CD14-positive monocyte (primary cell): ENCODE results near the gene GIMAP5. TPM values are rescaled to one million over a fixed set of nuclear protein-coding genes. Genes with fewer than 3 reads are reported as not detected.

Source experiments
- DNase-seq, 3 donors: peaks; one replicate each; pipeline ENCODE4 v3.0.0-alpha.2; 2011 to 2022
- H2AFZ ChIP-seq: 2 replicates; pipeline ENCODE4 v1.6.0; 2012; ENCODE audit warnings: mild to moderate bottlenecking, low read depth, low read length, inconsistent platforms; ENCODE audit not compliant: insufficient read depth, poor library complexity, severe bottlenecking
- H3K27ac ChIP-seq, 2 donors: 1 replicate in 1 of 2; 2 replicates in 1 of 2; pipeline ENCODE4 v1.5.1; 2012 to 2013; ENCODE audit warnings: low read length in 2 of 2, control low read depth in 1 of 2, inconsistent platforms in 1 of 2, low read depth in 1 of 2, mild to moderate bottlenecking in 1 of 2
- H3K27me3 ChIP-seq, 2 donors: one replicate each; pipeline versions ENCODE4 v1.6.0 to v1.6.1; 2011 to 2013; ENCODE audit warnings: low read length in 2 of 2; ENCODE audit not compliant: control insufficient read depth in 2 of 2, insufficient read depth in 2 of 2
- H3K36me3 ChIP-seq, 2 donors: replicated peaks in 1 of 2; 1 replicate in 1 of 2; 2 replicates in 1 of 2; pipeline versions ENCODE4 v1.5.1 to v1.6.1; 2012 to 2013; ENCODE audit warnings: low read length in 2 of 2, control low read depth in 1 of 2, inconsistent platforms in 1 of 2, mild to moderate bottlenecking in 1 of 2; ENCODE audit not compliant: insufficient read depth in 2 of 2, control insufficient read depth in 1 of 2
- H3K4me1 ChIP-seq, 2 donors: 1 replicate in 1 of 2; 2 replicates in 1 of 2; pipeline versions ENCODE4 v1.5.1 to v1.6.1; 2012 to 2013; ENCODE audit warnings: low read length in 2 of 2, control low read depth in 1 of 2, inconsistent platforms in 1 of 2, mild to moderate bottlenecking in 1 of 2, moderate library complexity in 1 of 2; ENCODE audit not compliant: insufficient read depth in 2 of 2, control insufficient read depth in 1 of 2
- H3K4me2 ChIP-seq: replicated peaks from 2 replicates; pipeline ENCODE3; 2012; ENCODE audit warnings: low read length, moderate library complexity, mild to moderate bottlenecking; ENCODE audit not compliant: poor library complexity, severe bottlenecking; ENCODE audit errors: extremely low read depth
- H3K4me3 ChIP-seq, 3 experiments: fragments of 200-600 bp in 1 of 3; sonication (generic) in 1 of 3; replicated peaks in 1 of 3; 1 replicate in 2 of 3; 2 replicates in 1 of 3; pipeline ENCODE4 v1.5.1; 2011 to 2013; ENCODE audit warnings: low read length in 3 of 3, mild to moderate bottlenecking in 3 of 3, control low read depth in 2 of 3, low read depth in 2 of 3, inconsistent platforms in 1 of 3, moderate library complexity in 1 of 3
- H3K79me2 ChIP-seq: 2 replicates; pipeline ENCODE4 v1.6.0; 2012; ENCODE audit warnings: mild to moderate bottlenecking, control low read depth, inconsistent platforms, low read length, moderate library complexity; ENCODE audit not compliant: insufficient read depth
- H3K9ac ChIP-seq: 2 replicates; pipeline ENCODE4 v1.6.0; 2017; ENCODE audit warnings: low read length, mild to moderate bottlenecking; ENCODE audit not compliant: insufficient read depth, poor library complexity, severe bottlenecking
- H3K9me3 ChIP-seq, 2 donors: replicated peaks in 1 of 2; 1 replicate in 1 of 2; 2 replicates in 1 of 2; pipeline versions ENCODE4 v1.5.1 to v1.6.1; 2012 to 2013; ENCODE audit warnings: low read length in 2 of 2, control low read depth in 1 of 2; ENCODE audit not compliant: control insufficient read depth in 1 of 2, insufficient read depth in 1 of 2
- H4K20me1 ChIP-seq: 2 replicates; pipeline ENCODE4 v1.6.0; 2012; ENCODE audit warnings: mild to moderate bottlenecking, low read length, control low read depth, moderate library complexity; ENCODE audit not compliant: insufficient read depth
- H3K27ac Mint-ChIP-seq, 7 donors: one replicate each; pipeline ENCODE4 v1.8.0; 2020; ENCODE audit warnings: mild to moderate bottlenecking in 7 of 7, mixed read lengths in 7 of 7, moderate library complexity in 6 of 7, inconsistent platforms in 2 of 7
- H3K27me3 Mint-ChIP-seq, 3 donors: one replicate each; pipeline ENCODE4 v1.8.0; 2021 to 2022; ENCODE audit warnings: low read depth in 3 of 3, mild to moderate bottlenecking in 3 of 3, mixed read lengths in 3 of 3, moderate library complexity in 3 of 3, inconsistent platforms in 1 of 3
- H3K36me3 Mint-ChIP-seq, 2 donors: one replicate each; pipeline ENCODE4 v1.8.0; 2020; ENCODE audit warnings: mixed read lengths in 2 of 2, inconsistent platforms in 1 of 2, mild to moderate bottlenecking in 1 of 2
- H3K4me1 Mint-ChIP-seq: one replicate; pipeline ENCODE4 v1.8.0; 2020; ENCODE audit warnings: mild to moderate bottlenecking, mixed read lengths
- H3K4me3 Mint-ChIP-seq, 2 donors: one replicate each; pipeline ENCODE4 v1.8.0; 2020; ENCODE audit warnings: mild to moderate bottlenecking in 2 of 2, mixed read lengths in 2 of 2, moderate library complexity in 1 of 2
- H3K9me3 Mint-ChIP-seq, 7 donors: one replicate each; pipeline ENCODE4 v1.8.0; 2020 to 2022; ENCODE audit warnings: mixed read lengths in 7 of 7, mild to moderate bottlenecking in 6 of 7, moderate library complexity in 6 of 7, inconsistent platforms in 2 of 7
- WGBS: methylation state at CpG from one replicate; pipeline ENCODE4 v1.1.5; 2013; ENCODE audit warnings: missing lambda C conversion rate; ENCODE audit not compliant: insufficient coverage; 5-methylcytosine and 5-hydroxymethylcytosine counted together
- intact Hi-C, 2 donors: fragments of 100-400 bp; cut with micrococcal nuclease; formaldehyde crosslinking; loops; one replicate each; pipeline versions ENCODE4 v1.15.0 to v1.15.1; 2023
- polyA plus RNA-seq, 3 donors: library from polyadenylated mRNA; depleted of rRNA in 1 of 3; unstranded in 2 of 3; stranded (reverse) in 1 of 3; fragments of 300-500 nt in 2 of 3; fragments of >200 nt in 1 of 3; fragmentation: Illumina TruSeq in 2 of 3; gene quantifications; 1 replicate in 2 of 3; 2 replicates in 1 of 3; pipeline ENCODE4 v1.2.3, GENCODE V29; 2012 to 2021
- TF ChIP-seq, protein P1 (sequence below): fragments of 200-600 bp; IDR thresholded peaks from one replicate; pipeline ENCODE4 v1.8.0; 2022; ENCODE audit warnings: antibody characterized with exemption, mild to moderate bottlenecking

GIMAP5 gene
- polyA plus RNA-seq, 3 donors, result 13.4 to 17.1 (median 14.4) TPM

DNA sequence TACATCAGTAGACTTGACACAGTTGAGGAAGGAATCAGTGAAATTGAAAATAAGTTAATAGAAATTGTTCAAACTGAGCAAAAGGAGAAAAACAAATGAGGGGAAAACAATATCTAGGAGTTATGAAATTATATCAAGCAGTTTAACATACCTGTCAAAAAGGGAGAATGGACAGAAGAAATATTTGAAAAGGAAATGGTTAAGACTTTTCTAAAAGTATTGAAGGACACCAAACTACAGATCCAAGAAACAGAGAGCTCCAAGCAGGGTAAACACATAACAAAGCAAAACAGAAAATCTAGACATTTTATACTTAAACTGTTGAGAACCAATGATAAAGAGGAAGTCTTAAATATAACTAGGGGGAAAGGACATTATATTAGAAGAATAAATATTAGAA, 8.6 kb upstream of the GIMAP5 start:
- H3K27ac Mint-ChIP-seq, result peak overlapping the region in 1 of 7 donors; percentile 20
- H3K4me1 Mint-ChIP-seq, result peaks cover 3% of the 10 kb centered on the region

DNA sequence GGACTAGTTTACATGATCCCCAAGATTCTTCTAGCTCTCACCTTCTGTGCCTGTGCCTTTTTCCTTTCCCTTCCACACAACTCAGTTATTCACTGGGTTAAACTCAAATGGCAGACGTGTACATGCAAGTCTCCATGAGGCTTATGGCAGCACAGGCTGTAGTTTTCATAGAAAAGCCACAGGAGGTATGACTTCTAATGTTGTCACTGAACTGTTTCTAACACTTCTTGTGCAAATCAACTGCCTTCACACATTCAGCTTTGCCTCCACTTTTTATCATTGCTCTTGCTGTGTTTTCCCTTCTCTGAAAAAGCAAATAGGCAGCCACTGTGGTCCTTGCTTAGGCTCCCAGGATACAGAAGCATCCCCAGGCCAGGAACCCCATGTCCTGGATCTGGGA, 5.3 kb upstream of the GIMAP5 start:
- no peak overlapping the region for H3K27ac ChIP-seq
- TF ChIP-seq, protein P1, sequence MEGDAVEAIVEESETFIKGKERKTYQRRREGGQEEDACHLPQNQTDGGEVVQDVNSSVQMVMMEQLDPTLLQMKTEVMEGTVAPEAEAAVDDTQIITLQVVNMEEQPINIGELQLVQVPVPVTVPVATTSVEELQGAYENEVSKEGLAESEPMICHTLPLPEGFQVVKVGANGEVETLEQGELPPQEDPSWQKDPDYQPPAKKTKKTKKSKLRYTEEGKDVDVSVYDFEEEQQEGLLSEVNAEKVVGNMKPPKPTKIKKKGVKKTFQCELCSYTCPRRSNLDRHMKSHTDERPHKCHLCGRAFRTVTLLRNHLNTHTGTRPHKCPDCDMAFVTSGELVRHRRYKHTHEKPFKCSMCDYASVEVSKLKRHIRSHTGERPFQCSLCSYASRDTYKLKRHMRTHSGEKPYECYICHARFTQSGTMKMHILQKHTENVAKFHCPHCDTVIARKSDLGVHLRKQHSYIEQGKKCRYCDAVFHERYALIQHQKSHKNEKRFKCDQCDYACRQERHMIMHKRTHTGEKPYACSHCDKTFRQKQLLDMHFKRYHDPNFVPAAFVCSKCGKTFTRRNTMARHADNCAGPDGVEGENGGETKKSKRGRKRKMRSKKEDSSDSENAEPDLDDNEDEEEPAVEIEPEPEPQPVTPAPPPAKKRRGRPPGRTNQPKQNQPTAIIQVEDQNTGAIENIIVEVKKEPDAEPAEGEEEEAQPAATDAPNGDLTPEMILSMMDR, result no peak
- no peaks in the 10 kb centered on the region for H3K27me3 ChIP-seq
- Mint-ChIP-seq H3K4me3 (no peak overlapping the region), H3K27ac (no peak overlapping the region), H3K9me3 (peaks cover 4 to 13% (median 6%) of the 10 kb centered on the region in 7 donors), H3K27me3 (peaks cover 0 to 2% (median 0%) of the 10 kb centered on the region in 3 donors), H3K36me3 (no peaks in the 10 kb centered on the region), H3K4me1 (peaks cover 15% of the 10 kb centered on the region)
- H4K20me1 ChIP-seq, result no peaks in the 10 kb centered on the region
- H3K4me1 ChIP-seq, result peaks cover 4 to 7% of the 10 kb centered on the region in 2 donors
- H2AFZ ChIP-seq, result no peak overlapping the region
- H3K9me3 ChIP-seq, result no peaks in the 10 kb centered on the region
- H3K36me3 ChIP-seq, result no peaks in the 10 kb centered on the region
- 88% methylated on average over 1 of the region's 1 CpG for WGBS
- no peak overlapping the region for H3K4me3 ChIP-seq
- H3K4me2 ChIP-seq, result no peak overlapping the region
- DNase-seq, result no peak
- no peak overlapping the region for H3K9ac ChIP-seq
- intact Hi-C loops, result no loop called here
- no peaks in the 10 kb centered on the region for H3K79me2 ChIP-seq

More for the DNA sequence above, 8.6 kb upstream of the GIMAP5 start:
- no peak overlapping the region for H2AFZ ChIP-seq
- no peaks in the 10 kb centered on the region for H3K27me3 ChIP-seq
- H4K20me1 ChIP-seq, result peaks cover 27% of the 10 kb centered on the region
- no peak overlapping the region for H3K4me3 ChIP-seq
- no peaks in the 10 kb centered on the region for H3K27me3 Mint-ChIP-seq
- no peak overlapping the region for H3K27ac ChIP-seq
- peaks cover 6 to 13% (median 7%) of the 10 kb centered on the region in 7 donors for H3K9me3 Mint-ChIP-seq
- peaks cover 2 to 12% of the 10 kb centered on the region in 2 donors for H3K36me3 ChIP-seq
- H3K79me2 ChIP-seq, result peaks cover 3% of the 10 kb centered on the region
- peaks cover 13 to 15% of the 10 kb centered on the region in 2 donors for H3K36me3 Mint-ChIP-seq
- H3K4me3 Mint-ChIP-seq, result no peak overlapping the region
- TF ChIP-seq, protein P1, result no peak
- no peaks in the 10 kb centered on the region for H3K4me1 ChIP-seq
- no peaks in the 10 kb centered on the region for H3K9me3 ChIP-seq
- no peak for DNase-seq
- intact Hi-C loops, result no loop called here
- H3K4me2 ChIP-seq, result no peak overlapping the region
- H3K9ac ChIP-seq, result no peak overlapping the region
